Astrocyte (in vitro differentiated cells and primary cell): ENCODE measurements around the gene FAM200C.

ENCODE experiments used
- EZH2 ChIP-seq: IDR thresholded peaks from 2 replicates; pipeline ENCODE4 v1.6.1; 2012; ENCODE audit warnings: mild to moderate bottlenecking, low read length, inconsistent platforms; ENCODE audit not compliant: insufficient read depth
- TF ChIP-seq, protein P1 (sequence below): IDR thresholded peaks from 2 replicates; pipeline ENCODE4 v1.5.1; 2011; ENCODE audit warnings: low read depth, mild to moderate bottlenecking, inconsistent platforms, low read length, moderate library complexity; ENCODE audit not compliant: insufficient read depth

- TF ChIP-seq, protein P1, sequence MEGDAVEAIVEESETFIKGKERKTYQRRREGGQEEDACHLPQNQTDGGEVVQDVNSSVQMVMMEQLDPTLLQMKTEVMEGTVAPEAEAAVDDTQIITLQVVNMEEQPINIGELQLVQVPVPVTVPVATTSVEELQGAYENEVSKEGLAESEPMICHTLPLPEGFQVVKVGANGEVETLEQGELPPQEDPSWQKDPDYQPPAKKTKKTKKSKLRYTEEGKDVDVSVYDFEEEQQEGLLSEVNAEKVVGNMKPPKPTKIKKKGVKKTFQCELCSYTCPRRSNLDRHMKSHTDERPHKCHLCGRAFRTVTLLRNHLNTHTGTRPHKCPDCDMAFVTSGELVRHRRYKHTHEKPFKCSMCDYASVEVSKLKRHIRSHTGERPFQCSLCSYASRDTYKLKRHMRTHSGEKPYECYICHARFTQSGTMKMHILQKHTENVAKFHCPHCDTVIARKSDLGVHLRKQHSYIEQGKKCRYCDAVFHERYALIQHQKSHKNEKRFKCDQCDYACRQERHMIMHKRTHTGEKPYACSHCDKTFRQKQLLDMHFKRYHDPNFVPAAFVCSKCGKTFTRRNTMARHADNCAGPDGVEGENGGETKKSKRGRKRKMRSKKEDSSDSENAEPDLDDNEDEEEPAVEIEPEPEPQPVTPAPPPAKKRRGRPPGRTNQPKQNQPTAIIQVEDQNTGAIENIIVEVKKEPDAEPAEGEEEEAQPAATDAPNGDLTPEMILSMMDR: no peak
- no peak for TF ChIP-seq EZH2
Measured at GRCh38 chr5:160367885-160368284, 32.0 kb downstream of the FAM200C start.
